Hepatocyte (in vitro differentiated cells): Measurements from ENCODE around the gene VASH1. TPM values are rescaled to one million over a fixed set of nuclear protein-coding genes. Genes with fewer than 3 reads are reported as not detected.

Source experiments
- DNase-seq: peaks from one replicate; pipeline ENCODE4 v3.0.0-alpha.2; 2016; ENCODE audit warnings: low spot score
- H2AFZ ChIP-seq: fragments of 200-600 bp; sonication (generic); 2 replicates; pipeline ENCODE4 v1.6.0; 2016; ENCODE audit warnings: antibody characterized with exemption, mild to moderate bottlenecking
- H3K27ac ChIP-seq: fragments of 200-600 bp; sonication (generic); 2 replicates; pipeline ENCODE4 v1.5.1; 2016; ENCODE audit warnings: mild to moderate bottlenecking
- H3K27me3 ChIP-seq: fragments of 200-600 bp; sonication (generic); 2 replicates; pipeline ENCODE4 v1.6.1; 2016
- H3K36me3 ChIP-seq: fragments of 200-600 bp; sonication (generic); replicated peaks from 2 replicates; pipeline ENCODE4 v1.5.1; 2016; ENCODE audit warnings: low read depth; ENCODE audit not compliant: insufficient read depth
- H3K4me1 ChIP-seq: fragments of 200-600 bp; sonication (generic); 2 replicates; pipeline ENCODE4 v1.5.1; 2016; ENCODE audit warnings: mild to moderate bottlenecking, moderate library complexity; ENCODE audit not compliant: insufficient read depth
- H3K4me2 ChIP-seq: fragments of 200-600 bp; sonication (generic); 2 replicates; pipeline ENCODE4 v1.6.0; 2016
- H3K4me3 ChIP-seq: fragments of 200-600 bp; sonication (generic); 2 replicates; pipeline ENCODE4 v1.5.1; 2016; ENCODE audit warnings: mild to moderate bottlenecking
- H3K79me2 ChIP-seq: fragments of 200-600 bp; sonication (generic); 2 replicates; pipeline ENCODE4 v1.6.0; 2017; ENCODE audit warnings: mild to moderate bottlenecking
- H3K9me2 ChIP-seq: fragments of 200-600 bp; sonication (generic); replicated peaks from 2 replicates; pipeline ENCODE4 v1.6.0; 2017; ENCODE audit warnings: mild to moderate bottlenecking; ENCODE audit not compliant: insufficient read depth
- H3K9me3 ChIP-seq: fragments of 200-600 bp; sonication (generic); 2 replicates; pipeline ENCODE4 v1.5.1; 2016; ENCODE audit warnings: low read depth, mild to moderate bottlenecking
- H4K20me1 ChIP-seq: fragments of 200-600 bp; sonication (generic); 2 replicates; pipeline ENCODE4 v1.6.0; 2016; ENCODE audit warnings: mild to moderate bottlenecking; ENCODE audit not compliant: insufficient read depth, poor library complexity, severe bottlenecking
- EZH2 ChIP-seq: fragments of 200-600 bp; sonication (generic); IDR thresholded peaks from 2 replicates; pipeline ENCODE4 v1.6.1; 2016; ENCODE audit warnings: antibody characterized with exemption, mild to moderate bottlenecking, borderline replicate concordance
- EZH2phosphoT487 ChIP-seq: fragments of 200-600 bp; sonication (generic); IDR thresholded peaks from one replicate; pipeline ENCODE4 v1.6.1; 2018; ENCODE audit warnings: antibody characterized with exemption, mild to moderate bottlenecking, low read depth, moderate library complexity; ENCODE audit not compliant: unreplicated experiment, severe bottlenecking
- WGBS: methylation state at CpG from one replicate; pipeline ENCODE4 v1.1.6; 2016; ENCODE audit warnings: low lambda C conversion rate; ENCODE audit errors: missing lambda C conversion rate; 5-methylcytosine and 5-hydroxymethylcytosine counted together
- polyA plus RNA-seq: library from polyadenylated mRNA; unstranded; fragments of >200 nt; fragmentation: Nextera tagmentation; extraction: Ambion mirVana; gene quantifications from 2 replicates; pipeline ENCODE4 v1.2.1, GENCODE V29; 2016
- total RNA-seq: library from RNA; depleted of rRNA; stranded (reverse); fragments of >200 nt; gene quantifications from 2 replicates; pipeline ENCODE4 v1.2.3, GENCODE V29; 2014
- TF ChIP-seq, protein P1 (sequence below): fragments of 200-600 bp; sonication (generic); IDR thresholded peaks from 2 replicates; pipeline ENCODE4 v1.5.1; 2016; ENCODE audit warnings: antibody characterized with exemption, mild to moderate bottlenecking; ENCODE audit not compliant: poor library complexity

VASH1 gene
- total and polyA plus RNA-seq, 2 experiments from 2014 or later: 4.8 to 6.3 TPM

DNA sequence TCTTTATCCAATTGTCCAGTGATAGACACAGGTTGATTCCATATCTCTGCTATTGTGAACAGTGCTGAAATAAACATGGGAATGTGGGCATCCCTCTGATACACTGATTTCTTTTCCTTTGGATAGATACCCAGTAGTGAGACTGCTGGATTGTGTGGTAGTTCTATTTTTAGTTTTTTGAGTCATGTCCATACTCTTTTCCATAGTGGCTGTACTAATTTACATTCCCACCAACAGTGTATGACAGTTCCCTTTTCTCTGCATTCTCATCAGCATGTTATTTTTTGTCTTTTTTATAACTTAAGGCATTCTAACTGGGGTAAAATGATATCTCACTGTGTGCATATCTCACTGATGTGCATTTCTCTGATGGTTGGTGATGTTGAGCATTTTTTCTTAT is 24.8 kb upstream of the VASH1 start:
- H3K36me3 ChIP-seq: no peaks in the 10 kb centered on the region
- H3K4me1 ChIP-seq: no peaks in the 10 kb centered on the region
- no peak overlapping the region for H3K27ac ChIP-seq
- no peak overlapping the region for H3K4me2 ChIP-seq
- no peaks in the 10 kb centered on the region for H3K9me2 ChIP-seq
- H3K79me2 ChIP-seq: no peaks in the 10 kb centered on the region
- DNase-seq: no peak
- no peak overlapping the region for H3K4me3 ChIP-seq
- no peak for TF ChIP-seq EZH2phosphoT487
- TF ChIP-seq, protein P1, sequence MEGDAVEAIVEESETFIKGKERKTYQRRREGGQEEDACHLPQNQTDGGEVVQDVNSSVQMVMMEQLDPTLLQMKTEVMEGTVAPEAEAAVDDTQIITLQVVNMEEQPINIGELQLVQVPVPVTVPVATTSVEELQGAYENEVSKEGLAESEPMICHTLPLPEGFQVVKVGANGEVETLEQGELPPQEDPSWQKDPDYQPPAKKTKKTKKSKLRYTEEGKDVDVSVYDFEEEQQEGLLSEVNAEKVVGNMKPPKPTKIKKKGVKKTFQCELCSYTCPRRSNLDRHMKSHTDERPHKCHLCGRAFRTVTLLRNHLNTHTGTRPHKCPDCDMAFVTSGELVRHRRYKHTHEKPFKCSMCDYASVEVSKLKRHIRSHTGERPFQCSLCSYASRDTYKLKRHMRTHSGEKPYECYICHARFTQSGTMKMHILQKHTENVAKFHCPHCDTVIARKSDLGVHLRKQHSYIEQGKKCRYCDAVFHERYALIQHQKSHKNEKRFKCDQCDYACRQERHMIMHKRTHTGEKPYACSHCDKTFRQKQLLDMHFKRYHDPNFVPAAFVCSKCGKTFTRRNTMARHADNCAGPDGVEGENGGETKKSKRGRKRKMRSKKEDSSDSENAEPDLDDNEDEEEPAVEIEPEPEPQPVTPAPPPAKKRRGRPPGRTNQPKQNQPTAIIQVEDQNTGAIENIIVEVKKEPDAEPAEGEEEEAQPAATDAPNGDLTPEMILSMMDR: no peak
- no peak for TF ChIP-seq EZH2
- H2AFZ ChIP-seq: no peak overlapping the region
- H4K20me1 ChIP-seq: no peaks in the 10 kb centered on the region
- no peaks in the 10 kb centered on the region for H3K27me3 ChIP-seq
- peaks cover 3% of the 10 kb centered on the region for H3K9me3 ChIP-seq

DNA sequence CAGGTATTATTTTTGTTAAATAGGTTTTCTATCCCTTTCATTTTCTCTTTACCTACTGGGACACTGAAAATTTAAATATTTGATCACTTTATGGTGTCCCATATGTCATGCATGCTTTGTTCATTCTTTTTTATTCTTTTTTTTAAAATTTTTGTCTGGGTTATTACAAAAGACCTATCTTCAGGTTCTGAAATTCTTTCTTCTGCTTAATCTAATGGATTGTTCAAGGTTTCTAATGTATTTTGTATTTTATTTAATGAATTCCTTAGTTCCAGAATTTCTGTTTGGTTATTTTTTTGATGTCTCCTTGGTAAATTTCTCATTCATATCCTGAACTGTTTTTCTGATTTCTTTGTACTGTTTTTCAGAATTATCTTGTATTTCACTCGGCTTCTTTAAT is 20.2 kb upstream of the VASH1 start:
- DNase-seq: no peak
- Histone ChIP-seq H4K20me1 (no peaks in the 10 kb centered on the region), H3K4me3 (no peak overlapping the region), H3K27me3 (no peaks in the 10 kb centered on the region), H3K27ac (no peak overlapping the region), H3K4me1 (no peaks in the 10 kb centered on the region), H3K79me2 (no peaks in the 10 kb centered on the region), H2AFZ (no peak overlapping the region), H3K4me2 (no peak overlapping the region), H3K9me3 (peaks cover 3% of the 10 kb centered on the region), H3K36me3 (no peaks in the 10 kb centered on the region), H3K9me2 (no peaks in the 10 kb centered on the region)
- WGBS: 88% methylated on average over 1 of the region's 1 CpG
- TF ChIP-seq EZH2: no peak
- no peak for TF ChIP-seq EZH2phosphoT487
- TF ChIP-seq, protein P1: no peak

GRCh38 chr14:76742185-76742584 is 19.1 kb upstream of the VASH1 start:
- Histone ChIP-seq H3K27ac (no peak overlapping the region), H3K4me1 (no peaks in the 10 kb centered on the region), H3K4me2 (no peak overlapping the region), H3K27me3 (no peaks in the 10 kb centered on the region), H3K4me3 (no peak overlapping the region), H3K9me2 (no peaks in the 10 kb centered on the region), H4K20me1 (no peaks in the 10 kb centered on the region), H3K36me3 (no peaks in the 10 kb centered on the region), H2AFZ (no peak overlapping the region), H3K9me3 (peaks cover 3% of the 10 kb centered on the region), H3K79me2 (no peaks in the 10 kb centered on the region)
- DNase-seq: no peak
- TF ChIP-seq, protein P1: no peak
- 91% methylated on average over 6 of the region's 6 CpGs for WGBS

DNA sequence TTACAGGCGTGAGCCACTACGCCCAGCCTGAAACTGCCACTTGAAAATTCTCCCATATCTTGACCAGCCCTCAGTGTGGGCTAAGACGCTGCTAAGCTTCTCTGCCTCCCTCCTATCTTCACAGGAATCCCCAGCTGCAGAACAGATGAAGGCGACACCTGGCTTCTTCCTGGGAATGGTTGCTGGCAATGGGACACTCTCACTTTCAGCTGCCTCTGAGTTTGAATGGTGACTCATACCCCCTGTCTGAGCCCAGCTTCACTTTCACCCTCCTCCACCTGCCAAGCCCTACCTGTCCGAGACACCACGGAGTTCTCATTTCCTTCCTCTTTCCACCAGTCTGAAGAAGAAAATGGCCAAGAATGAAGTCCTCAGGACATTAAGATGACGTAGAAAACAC is 18.3 kb upstream of the VASH1 start:
- 86% methylated on average over 7 of the region's 7 CpGs for WGBS
- TF ChIP-seq EZH2phosphoT487: no peak
- TF ChIP-seq EZH2: no peak
- TF ChIP-seq, protein P1: no peak
- H3K36me3 ChIP-seq: no peaks in the 10 kb centered on the region
- H3K9me3 ChIP-seq: peaks cover 3% of the 10 kb centered on the region
- H3K4me3 ChIP-seq: no peak overlapping the region
- no peaks in the 10 kb centered on the region for H3K4me1 ChIP-seq
- no peak overlapping the region for H3K4me2 ChIP-seq
- H4K20me1 ChIP-seq: no peaks in the 10 kb centered on the region
- H3K27me3 ChIP-seq: no peaks in the 10 kb centered on the region
- no peaks in the 10 kb centered on the region for H3K9me2 ChIP-seq
- no peak for DNase-seq
- H3K79me2 ChIP-seq: no peaks in the 10 kb centered on the region
- no peak overlapping the region for H3K27ac ChIP-seq
- no peak overlapping the region for H2AFZ ChIP-seq
